Pancreas (tissue), 10 donors: Measurements from ENCODE around the gene SPTBN1. TPM values are rescaled to one million over a fixed set of nuclear protein-coding genes. Genes with fewer than 3 reads are reported as not detected.
A peak's percentile ranks its signal among the peaks of the same experiment; 100 is the strongest.

Source experiments
- ATAC-seq, 4 donors: fragments of 200-7000 bp; cut with Tn5 transposase; one replicate each; pipeline versions ENCODE4 v1.8.0 to v1.9.1; 2020; ENCODE audit warnings: mild to moderate bottlenecking in 4 of 4, moderate library complexity in 4 of 4
- DNase-seq, 6 donors: peaks; one replicate each; pipeline ENCODE4 v3.0.0-alpha.2; 2020
- FAIRE-seq: peaks from 2 replicates; lab custom pipeline; 2012; peaks lifted over from hg19 to GRCh38; lab: Jason Lieb, UNC
- H3K27ac ChIP-seq, 4 donors: fragments of 200-600 bp; sonication (generic); 1 replicate in 3 of 4; 2 replicates in 1 of 4; pipeline versions ENCODE4 v1.5.0 to v1.8.0; 2020
- H3K27me3 ChIP-seq, 4 donors: fragments of 200-600 bp; one replicate each; pipeline ENCODE4 v1.8.0; 2021
- H3K36me3 ChIP-seq, 3 donors: fragments of 200-600 bp; sonication (generic) in 1 of 3; one replicate each; pipeline versions ENCODE4 v1.5.0 to v1.8.0; 2020 to 2021
- H3K4me1 ChIP-seq, 3 donors: fragments of 200-600 bp; one replicate each; pipeline ENCODE4 v1.8.0; 2021
- H3K4me3 ChIP-seq, 4 donors: fragments of 200-600 bp; sonication (generic) in 2 of 4; one replicate each; pipeline versions ENCODE4 v1.5.0 to v1.8.0; 2020 to 2021
- H3K9me3 ChIP-seq, 4 donors: fragments of 200-600 bp; one replicate each; pipeline ENCODE4 v1.8.0; 2021
- WGBS, 2 donors: extraction: QIAGEN DNeasy Blood & Tissue Kit; methylation state at CpG; one replicate each; pipeline ENCODE4 v1.1.7; 2013; 5-methylcytosine and 5-hydroxymethylcytosine counted together
- intact Hi-C, 3 donors: fragments of 100-400 bp; cut with DNase I; formaldehyde crosslinking; loops; one replicate each; pipeline versions ENCODE4 v1.11.1 to v1.14.2; 2022
- polyA plus RNA-seq, 2 donors: library from polyadenylated mRNA; stranded (reverse); fragments of 200-250 nt; gene quantifications; one replicate each; pipeline ENCODE4 v1.2.3, GENCODE V29; 2013
- total RNA-seq, 6 donors: library from RNA; stranded (reverse); fragmentation: NEBNext Ultra II Directional in 4 of 6; extraction: Animal tissue kit (Norgen Biotek cat#: 25700) in 4 of 6; gene quantifications; one replicate each; pipeline versions ENCODE4 v1.2.1 to v1.2.4, GENCODE V29; 2021 to 2023
- TF ChIP-seq, protein P1 (sequence below), 4 donors: fragments of 200-600 bp; sonication (generic) in 3 of 4; IDR thresholded peaks; one replicate each; pipeline versions ENCODE4 v1.5.0 to v1.8.0; 2021; ENCODE audit warnings: antibody characterized with exemption in 4 of 4
- donor health status: healthy with polysubstance abuse.
- donor health status: DM: no; HTN: no; CAD: no; lungs with moderate emphysema.
- donor health status: DM: no; HTN: no; CAD: no.
- donor health status: control.
- donor health status: control.
- donor health status: Bipolar disorder and iron deficiency.
- donor health status: DM: yes; HTN: yes; CAD: no.
- donor health status: DM: no; HTN: no; CAD: no.
- donor health status: DM: no; HTN: no; CAD: no.
- donor health status: DM: yes; HTN: yes; CAD: no.

The SPTBN1 gene
- total and polyA plus RNA-seq, 8 donors = 43.8 to 192 (median 84.4) TPM

DNA sequence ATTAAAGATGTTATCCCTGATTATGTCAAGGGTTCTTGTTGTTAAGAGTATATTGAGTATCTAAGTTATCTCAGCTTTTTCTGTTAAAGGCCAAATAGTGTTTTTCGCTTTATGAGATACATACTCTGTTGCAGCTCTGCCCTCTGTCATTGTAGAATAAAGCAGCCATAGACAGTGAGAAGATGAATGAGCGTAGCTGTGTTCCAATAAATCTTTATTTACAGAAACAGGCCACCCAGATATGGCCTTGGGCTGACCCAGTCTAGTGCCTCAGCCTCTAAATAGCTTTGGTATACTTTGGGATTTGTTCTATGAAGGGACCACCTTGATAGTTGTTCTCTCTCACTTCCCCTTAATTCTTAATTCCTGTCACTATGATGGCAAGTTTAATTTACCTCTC lies 194.5 kb downstream of the SPTBN1 start:
- Histone ChIP-seq H3K4me1 (no peaks in the 10 kb centered on the region), H3K4me3 (no peak overlapping the region), H3K9me3 (no peaks in the 10 kb centered on the region), H3K27me3 (no peaks in the 10 kb centered on the region), H3K27ac (no peak overlapping the region), H3K36me3 (peaks cover 25 to 98% (median 63%) of the 10 kb centered on the region in 3 donors)
- ATAC-seq = no peak
- no peak for FAIRE-seq
- TF ChIP-seq, protein P1, sequence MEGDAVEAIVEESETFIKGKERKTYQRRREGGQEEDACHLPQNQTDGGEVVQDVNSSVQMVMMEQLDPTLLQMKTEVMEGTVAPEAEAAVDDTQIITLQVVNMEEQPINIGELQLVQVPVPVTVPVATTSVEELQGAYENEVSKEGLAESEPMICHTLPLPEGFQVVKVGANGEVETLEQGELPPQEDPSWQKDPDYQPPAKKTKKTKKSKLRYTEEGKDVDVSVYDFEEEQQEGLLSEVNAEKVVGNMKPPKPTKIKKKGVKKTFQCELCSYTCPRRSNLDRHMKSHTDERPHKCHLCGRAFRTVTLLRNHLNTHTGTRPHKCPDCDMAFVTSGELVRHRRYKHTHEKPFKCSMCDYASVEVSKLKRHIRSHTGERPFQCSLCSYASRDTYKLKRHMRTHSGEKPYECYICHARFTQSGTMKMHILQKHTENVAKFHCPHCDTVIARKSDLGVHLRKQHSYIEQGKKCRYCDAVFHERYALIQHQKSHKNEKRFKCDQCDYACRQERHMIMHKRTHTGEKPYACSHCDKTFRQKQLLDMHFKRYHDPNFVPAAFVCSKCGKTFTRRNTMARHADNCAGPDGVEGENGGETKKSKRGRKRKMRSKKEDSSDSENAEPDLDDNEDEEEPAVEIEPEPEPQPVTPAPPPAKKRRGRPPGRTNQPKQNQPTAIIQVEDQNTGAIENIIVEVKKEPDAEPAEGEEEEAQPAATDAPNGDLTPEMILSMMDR (IDR thresholded peaks at IDR 0.05) = no peak
- DNase-seq = no peak
- intact Hi-C loops = loop anchor here in 1 of 3 donors (10.0 kb wide), 1 partner anchor 54 kb away; no protein-coding TSS in a partner anchor
- 95 to 100% methylated on average over 2 of the region's 2 CpGs for WGBS, 2 donors

DNA sequence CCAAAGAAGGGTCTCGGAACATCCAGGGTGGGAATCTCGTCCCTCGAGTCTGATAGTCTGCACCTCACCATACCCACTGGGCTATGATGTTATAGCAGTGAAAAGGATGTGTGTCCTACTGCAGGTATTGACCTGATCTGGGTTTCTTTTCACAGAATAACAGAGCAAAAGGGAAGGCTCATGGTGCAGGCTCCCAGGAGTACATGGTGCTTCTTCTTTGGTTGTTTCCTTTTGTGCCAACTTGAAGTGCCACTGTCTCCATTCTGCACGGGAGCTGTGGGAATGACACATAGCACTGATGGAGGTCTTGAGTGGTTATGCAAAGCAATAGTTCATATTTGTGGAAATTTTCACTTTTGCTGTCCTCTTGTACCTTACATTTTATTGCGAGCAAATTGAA lies 195.2 kb downstream of the SPTBN1 start:
- H3K27me3 ChIP-seq = no peaks in the 10 kb centered on the region
- H3K4me1 ChIP-seq = no peaks in the 10 kb centered on the region
- TF ChIP-seq, protein P1 (IDR thresholded peaks at IDR 0.05) = no peak
- DNase-seq (no peak), ATAC-seq (no peak), FAIRE-seq (no peak)
- H3K4me3 ChIP-seq = no peak overlapping the region
- intact Hi-C loops = loop anchor here in 1 of 3 donors (10.0 kb wide), 1 partner anchor 54 kb away; no protein-coding TSS in a partner anchor
- 85 to 89% methylated on average over 5 of the region's 5 CpGs for WGBS, 2 donors
- no peaks in the 10 kb centered on the region for H3K9me3 ChIP-seq
- H3K27ac ChIP-seq = no peak overlapping the region
- H3K36me3 ChIP-seq = peaks cover 21 to 98% (median 57%) of the 10 kb centered on the region in 3 donors

GRCh38 chr2:54652540-54652939 lies 196.4 kb downstream of the SPTBN1 start:
- Histone ChIP-seq H3K4me3 (no peak overlapping the region), H3K36me3 (peaks cover 11 to 94% (median 50%) of the 10 kb centered on the region in 3 donors), H3K27me3 (no peaks in the 10 kb centered on the region), H3K27ac (no peak overlapping the region), H3K4me1 (no peaks in the 10 kb centered on the region), H3K9me3 (no peaks in the 10 kb centered on the region)
- DNase-seq (no peak), FAIRE-seq (no peak), ATAC-seq (no peak)
- TF ChIP-seq, protein P1 (IDR thresholded peaks at IDR 0.05) = no peak
- intact Hi-C loops = loop anchor here in 1 of 3 donors (10.0 kb wide), 1 partner anchor 52 kb away; no protein-coding TSS in a partner anchor
- 93 to 97% methylated on average over 1 of the region's 1 CpG for WGBS, 2 donors

- 87 to 89% methylated on average over 26 of the region's 26 CpGs for WGBS, 2 donors
- Histone ChIP-seq H3K27me3 (no peaks in the 10 kb centered on the region), H3K36me3 (peaks cover 5 to 92% (median 46%) of the 10 kb centered on the region in 3 donors), H3K4me1 (no peaks in the 10 kb centered on the region), H3K4me3 (no peak overlapping the region), H3K27ac (no peak overlapping the region), H3K9me3 (no peaks in the 10 kb centered on the region)
- FAIRE-seq (no peak), ATAC-seq (peak in 1 of 4 donors; percentile 14), DNase-seq (no peak)
- intact Hi-C loops = loop anchor here in 1 of 3 donors (10.0 kb wide), 1 partner anchor 51 kb away; no protein-coding TSS in a partner anchor
- TF ChIP-seq, protein P1 (IDR thresholded peaks at IDR 0.05) = no peak
Measured at GRCh38 chr2:54653572-54654204, 197.6 kb downstream of the SPTBN1 start.
